Vagina (tissue), 2 donors: ENCODE data around the gene S100G. TPM values are rescaled to one million over a fixed set of nuclear protein-coding genes. Genes with fewer than 3 reads are reported as not detected.
"Not testable (repeated sequence)": the region's sequence is repeated elsewhere in the genome, so short reads cannot be mapped to it uniquely, and the experiment has no call there.

ENCODE experiments used
- DNase-seq, 2 donors: peaks; one replicate each; pipeline ENCODE4 v3.0.0-alpha.2; 2017; ENCODE audit errors: extremely low spot score in 2 of 2
- H3K27ac ChIP-seq: fragments of 200-600 bp; sonication (generic); one replicate; pipeline ENCODE4 v1.5.1; 2019
- H3K27me3 ChIP-seq: fragments of 200-600 bp; sonication (generic); one replicate; pipeline ENCODE4 v1.5.1; 2019
- H3K36me3 ChIP-seq, 2 donors: fragments of 200-600 bp; sonication (generic); one replicate each; pipeline ENCODE4 v1.5.1; 2017 to 2019
- H3K4me1 ChIP-seq: fragments of 200-600 bp; sonication (generic); one replicate; pipeline ENCODE4 v1.5.1; 2019
- H3K4me3 ChIP-seq, 2 donors: fragments of 200-600 bp; sonication (generic); 1 replicate in 1 of 2; 2 replicates in 1 of 2; pipeline ENCODE4 v1.5.1; 2016 to 2019
- H3K9me3 ChIP-seq: fragments of 200-600 bp; sonication (generic); one replicate; pipeline ENCODE4 v1.5.1; 2019
- POLR2A ChIP-seq, 2 donors: fragments of 450-650 bp; IDR thresholded peaks; one replicate each; pipeline ENCODE4 v1.6.1; 2017; ENCODE audit warnings: antibody characterized with exemption in 2 of 2, mild to moderate bottlenecking in 2 of 2, moderate library complexity in 2 of 2
- POLR2AphosphoS5 ChIP-seq, 2 donors: sonication (generic); formaldehyde crosslinking; IDR thresholded peaks; one replicate each; pipeline ENCODE4 v1.9.0; 2017; ENCODE audit warnings: antibody characterized with exemption in 2 of 2, mild to moderate bottlenecking in 2 of 2, low read depth in 1 of 2; ENCODE audit not compliant: insufficient read depth in 1 of 2
- intact Hi-C: fragments of 100-400 bp; cut with DNase I; formaldehyde crosslinking; loops from one replicate; pipeline ENCODE4 v1.15.1; 2023
- total RNA-seq: library from RNA; depleted of rRNA; stranded (reverse); fragments of >200 nt; gene quantifications from one replicate; pipeline ENCODE4 v1.2.3, GENCODE V29; 2016
- TF ChIP-seq, protein P1 (sequence below), 3 experiments: fragments of 450-650 bp in 2 of 3; fragments of 200-600 bp in 1 of 3; sonication (generic) in 1 of 3; IDR thresholded peaks; one replicate each; pipeline ENCODE4 v1.5.1; 2017 to 2019; ENCODE audit warnings: antibody characterized with exemption in 3 of 3, mild to moderate bottlenecking in 2 of 3, moderate library complexity in 2 of 3

Gene S100G
- total RNA-seq, 1 donor from 2014 or later, result not detected

DNA sequence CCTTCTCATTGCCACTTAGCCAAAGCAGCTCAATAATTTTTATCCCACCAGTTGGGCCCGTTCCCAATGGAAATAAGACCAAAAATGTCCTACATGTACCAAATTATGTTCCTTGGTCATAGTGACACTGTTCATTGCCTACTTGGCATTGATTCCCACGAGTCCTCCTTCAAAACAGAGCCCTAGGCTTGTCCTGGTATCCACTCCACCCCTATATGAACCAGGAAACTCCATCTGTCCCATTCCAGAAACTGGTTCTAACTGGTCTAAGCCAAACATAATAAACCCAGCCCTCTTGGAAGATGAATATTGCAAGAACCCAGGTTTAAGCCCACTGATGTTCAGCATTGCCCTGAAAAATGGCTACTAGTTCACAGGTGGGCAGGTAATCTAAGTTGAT is 30.9 kb upstream of the S100G start:
- no peak for DNase-seq
- no peak overlapping the region for H3K27ac ChIP-seq
- no peak overlapping the region for H3K4me3 ChIP-seq
- intact Hi-C loops, result no loop called here
- no peaks in the 10 kb centered on the region for H3K27me3 ChIP-seq
- H3K9me3 ChIP-seq, result no peaks in the 10 kb centered on the region
- no peaks in the 10 kb centered on the region for H3K4me1 ChIP-seq
- TF ChIP-seq POLR2A (IDR thresholded peaks at IDR 0.05) (no peak), POLR2AphosphoS5 (IDR thresholded peaks at IDR 0.05; ENCODE audit: insufficient read depth in 1 of 2, low read depth in 1 of 2) (no peak)
- TF ChIP-seq, protein P1, sequence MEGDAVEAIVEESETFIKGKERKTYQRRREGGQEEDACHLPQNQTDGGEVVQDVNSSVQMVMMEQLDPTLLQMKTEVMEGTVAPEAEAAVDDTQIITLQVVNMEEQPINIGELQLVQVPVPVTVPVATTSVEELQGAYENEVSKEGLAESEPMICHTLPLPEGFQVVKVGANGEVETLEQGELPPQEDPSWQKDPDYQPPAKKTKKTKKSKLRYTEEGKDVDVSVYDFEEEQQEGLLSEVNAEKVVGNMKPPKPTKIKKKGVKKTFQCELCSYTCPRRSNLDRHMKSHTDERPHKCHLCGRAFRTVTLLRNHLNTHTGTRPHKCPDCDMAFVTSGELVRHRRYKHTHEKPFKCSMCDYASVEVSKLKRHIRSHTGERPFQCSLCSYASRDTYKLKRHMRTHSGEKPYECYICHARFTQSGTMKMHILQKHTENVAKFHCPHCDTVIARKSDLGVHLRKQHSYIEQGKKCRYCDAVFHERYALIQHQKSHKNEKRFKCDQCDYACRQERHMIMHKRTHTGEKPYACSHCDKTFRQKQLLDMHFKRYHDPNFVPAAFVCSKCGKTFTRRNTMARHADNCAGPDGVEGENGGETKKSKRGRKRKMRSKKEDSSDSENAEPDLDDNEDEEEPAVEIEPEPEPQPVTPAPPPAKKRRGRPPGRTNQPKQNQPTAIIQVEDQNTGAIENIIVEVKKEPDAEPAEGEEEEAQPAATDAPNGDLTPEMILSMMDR (IDR thresholded peaks at IDR 0.05), result no peak
- H3K36me3 ChIP-seq, result no peaks in the 10 kb centered on the region

DNA sequence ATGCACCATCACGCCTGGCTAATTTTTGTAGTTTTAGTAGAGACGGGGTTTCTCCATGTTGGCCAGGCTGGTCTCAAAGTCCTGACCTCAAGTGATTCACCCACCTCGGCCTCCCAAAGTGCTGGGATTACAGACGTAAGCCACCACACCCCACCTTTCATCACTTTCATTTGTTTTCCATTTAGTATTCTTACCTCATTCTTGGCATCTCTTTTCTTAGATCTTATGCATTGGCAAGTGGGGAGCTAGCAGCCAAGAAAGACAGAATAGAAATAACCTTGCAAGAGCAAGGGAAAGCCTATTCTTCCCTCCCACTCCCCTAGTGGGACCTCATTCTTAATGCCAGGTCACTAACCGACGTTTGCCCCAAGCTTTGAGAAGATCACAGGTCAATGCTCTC is 21.4 kb upstream of the S100G start:
- H3K9me3 ChIP-seq, DNase-seq, H3K27me3 ChIP-seq, intact Hi-C loops, H3K4me3 ChIP-seq, H3K4me1 ChIP-seq, H3K27ac ChIP-seq, H3K36me3 ChIP-seq: not testable (repeated sequence)

DNA sequence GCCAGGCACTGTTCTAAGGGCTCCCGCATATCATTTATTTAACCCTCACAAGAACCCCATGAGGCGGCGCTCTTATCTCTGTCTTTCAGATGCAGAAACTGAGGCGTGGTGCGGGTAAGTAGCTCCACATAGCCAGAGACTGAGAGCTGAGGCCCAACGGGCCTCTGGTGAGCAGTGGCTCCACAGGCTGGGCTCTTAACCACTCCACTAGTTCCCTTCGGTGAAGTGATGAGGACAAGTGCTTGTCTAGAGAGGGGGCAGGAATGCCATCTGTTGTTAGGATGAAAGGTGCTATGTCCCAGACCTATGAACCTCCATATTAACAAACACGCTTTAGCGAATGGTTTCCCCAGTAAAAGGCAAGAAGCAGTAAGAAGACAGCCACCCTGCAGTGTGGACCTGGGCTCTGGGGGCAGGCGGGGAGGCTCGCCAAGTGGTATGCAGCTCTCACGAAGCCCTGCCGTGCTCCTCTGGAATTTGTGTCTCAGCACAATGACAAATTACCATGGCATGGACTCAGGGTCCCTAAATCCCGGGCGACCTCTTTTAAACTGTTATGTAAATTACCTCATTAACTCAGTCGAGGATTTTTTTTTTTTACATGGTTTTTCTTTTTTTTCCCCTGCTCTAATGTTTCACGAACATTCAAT is 20.9 kb upstream of the S100G start:
- intact Hi-C loops, result no loop called here
- no peak overlapping the region for H3K4me3 ChIP-seq
- TF ChIP-seq POLR2AphosphoS5 (IDR thresholded peaks at IDR 0.05; ENCODE audit: insufficient read depth in 1 of 2, low read depth in 1 of 2), result no peak
- TF ChIP-seq POLR2A (IDR thresholded peaks at IDR 0.05), result no peak
- H3K36me3 ChIP-seq, result no peaks in the 10 kb centered on the region
- no peaks in the 10 kb centered on the region for H3K9me3 ChIP-seq
- no peaks in the 10 kb centered on the region for H3K27me3 ChIP-seq
- DNase-seq, result no peak
- no peak overlapping the region for H3K27ac ChIP-seq
- H3K4me1 ChIP-seq, result no peaks in the 10 kb centered on the region

DNA sequence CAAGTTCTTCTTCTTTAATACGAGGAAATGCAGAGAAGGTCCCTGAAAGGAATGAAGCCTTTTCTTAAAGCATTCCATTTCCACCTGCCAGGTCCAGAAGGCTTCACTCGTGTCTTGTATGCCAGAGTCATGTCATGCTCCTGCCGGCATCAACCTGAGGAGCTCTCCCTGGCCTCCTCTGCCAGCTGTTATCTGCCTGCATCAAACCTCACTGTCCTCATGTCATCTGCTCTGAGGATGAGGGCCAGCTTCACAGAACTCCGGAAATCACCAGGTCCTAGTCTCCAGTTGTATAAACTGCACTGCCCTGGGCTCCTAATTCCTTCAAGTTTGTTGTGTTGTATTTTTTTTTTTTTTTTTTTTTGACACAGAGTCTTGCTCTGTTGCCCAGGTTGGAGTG is 20.0 kb upstream of the S100G start:
- Histone ChIP-seq H3K36me3 (no peaks in the 10 kb centered on the region), H3K4me1 (no peaks in the 10 kb centered on the region), H3K27me3 (no peaks in the 10 kb centered on the region), H3K9me3 (no peaks in the 10 kb centered on the region), H3K4me3 (no peak overlapping the region), H3K27ac (no peak overlapping the region)
- TF ChIP-seq POLR2AphosphoS5 (IDR thresholded peaks at IDR 0.05; ENCODE audit: insufficient read depth in 1 of 2, low read depth in 1 of 2) (no peak), POLR2A (IDR thresholded peaks at IDR 0.05) (no peak)
- TF ChIP-seq, protein P1 (IDR thresholded peaks at IDR 0.05), result no peak
- DNase-seq, result no peak
- intact Hi-C loops, result no loop called here

DNA sequence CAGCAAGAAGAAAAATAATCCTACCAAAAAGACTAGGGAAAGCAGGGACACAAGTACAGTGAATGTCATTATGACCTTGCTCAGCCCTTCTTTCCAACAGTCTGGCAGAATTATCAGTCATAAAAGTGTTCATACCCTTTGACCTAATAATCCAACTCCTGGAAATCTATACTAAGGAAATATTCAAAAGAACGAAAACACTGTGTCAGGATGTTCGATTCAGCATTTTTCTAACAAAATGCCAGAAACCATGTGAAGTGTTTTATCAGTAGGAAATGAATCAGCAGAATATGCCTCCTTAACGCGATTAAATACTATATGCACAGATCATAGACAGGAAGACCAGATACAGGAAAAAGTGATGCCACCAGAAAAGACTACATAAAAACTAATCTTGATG is 16.2 kb upstream of the S100G start:
- H3K36me3 ChIP-seq, result no peaks in the 10 kb centered on the region
- intact Hi-C loops, result no loop called here
- H3K9me3 ChIP-seq, result no peaks in the 10 kb centered on the region
- no peak overlapping the region for H3K4me3 ChIP-seq
- no peaks in the 10 kb centered on the region for H3K27me3 ChIP-seq
- H3K27ac ChIP-seq, result no peak overlapping the region
- no peak for DNase-seq
- no peak for TF ChIP-seq POLR2AphosphoS5 (IDR thresholded peaks at IDR 0.05; ENCODE audit: insufficient read depth in 1 of 2, low read depth in 1 of 2)
- TF ChIP-seq, protein P1 (IDR thresholded peaks at IDR 0.05), result no peak
- no peak for TF ChIP-seq POLR2A (IDR thresholded peaks at IDR 0.05)
- H3K4me1 ChIP-seq, result no peaks in the 10 kb centered on the region

DNA sequence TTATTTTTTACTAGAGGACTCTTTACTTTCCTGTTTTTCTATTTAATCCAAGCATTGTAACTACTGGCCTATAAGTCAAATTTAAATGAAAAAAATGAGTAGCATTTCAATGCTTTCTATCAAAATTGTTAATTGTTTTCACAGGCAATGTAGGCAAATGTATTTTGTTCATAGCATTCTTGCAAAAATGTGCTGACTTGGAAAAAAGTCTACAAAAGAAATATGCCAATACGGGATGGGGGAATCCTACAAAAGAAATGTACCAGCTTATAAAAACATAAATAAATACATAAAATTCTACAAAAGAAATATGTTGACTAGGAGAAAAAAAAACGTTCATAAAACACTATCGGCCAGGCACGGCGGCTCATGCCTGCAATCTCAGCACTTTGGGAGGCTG is 14.9 kb upstream of the S100G start:
- H3K27me3 ChIP-seq, result no peaks in the 10 kb centered on the region
- TF ChIP-seq POLR2AphosphoS5 (IDR thresholded peaks at IDR 0.05; ENCODE audit: insufficient read depth in 1 of 2, low read depth in 1 of 2) (no peak), POLR2A (IDR thresholded peaks at IDR 0.05) (no peak)
- TF ChIP-seq, protein P1 (IDR thresholded peaks at IDR 0.05), result no peak
- intact Hi-C loops, result no loop called here
- H3K4me3 ChIP-seq, result no peak overlapping the region
- no peaks in the 10 kb centered on the region for H3K4me1 ChIP-seq
- no peaks in the 10 kb centered on the region for H3K9me3 ChIP-seq
- H3K27ac ChIP-seq, result no peak overlapping the region
- no peaks in the 10 kb centered on the region for H3K36me3 ChIP-seq
- DNase-seq, result no peak
